Left lung (tissue), 10 donors: ENCODE data around the gene PRPH2. TPM values are rescaled to one million over a fixed set of nuclear protein-coding genes. Genes with fewer than 3 reads are reported as not detected.
"Not testable (repeated sequence)": the region's sequence is repeated elsewhere in the genome, so short reads cannot be mapped to it uniquely, and the experiment has no call there.

Source experiments
- ATAC-seq: fragments of 200-7000 bp; cut with Tn5 transposase; one replicate; pipeline ENCODE4 v1.9.1; 2020; ENCODE audit warnings: moderate library complexity
- DNase-seq, 4 donors: peaks; one replicate each; pipeline ENCODE4 v3.0.0-alpha.2; 2013 to 2020
- H3K27ac ChIP-seq, 2 donors: fragments of 200-600 bp; sonication (generic) in 1 of 2; one replicate each; pipeline versions ENCODE4 v1.5.0 to v1.8.0; 2020 to 2021
- H3K27me3 ChIP-seq, 2 donors: fragments of 200-600 bp; sonication (generic) in 1 of 2; one replicate each; pipeline versions ENCODE4 v1.5.0 to v1.8.0; 2020 to 2021
- H3K36me3 ChIP-seq, 2 donors: fragments of 200-600 bp; sonication (generic) in 1 of 2; one replicate each; pipeline versions ENCODE4 v1.5.0 to v1.8.0; 2020 to 2021
- H3K4me1 ChIP-seq, 2 donors: fragments of 200-600 bp; one replicate each; pipeline ENCODE4 v1.8.0; 2021
- H3K4me3 ChIP-seq, 2 donors: fragments of 200-600 bp; sonication (generic) in 1 of 2; one replicate each; pipeline versions ENCODE4 v1.5.0 to v1.8.0; 2020 to 2021; ENCODE audit warnings: mild to moderate bottlenecking in 1 of 2
- H3K9me3 ChIP-seq, 2 donors: fragments of 200-600 bp; sonication (generic) in 1 of 2; one replicate each; pipeline versions ENCODE4 v1.5.0 to v1.8.0; 2020 to 2021
- intact Hi-C, 2 donors: fragments of 100-400 bp; cut with DNase I; formaldehyde crosslinking; loops; one replicate each; pipeline versions ENCODE4 v1.11.2 to v1.14.2; 2022
- polyA plus RNA-seq, 6 donors: library from polyadenylated mRNA; unstranded; fragments of 120-200 nt; gene quantifications; one replicate each; pipeline ENCODE4 v1.2.1, GENCODE V29; 2013; ENCODE audit not compliant: insufficient read length in 6 of 6
- total RNA-seq, 2 donors: library from RNA; stranded (reverse); fragmentation: NEBNext Ultra II Directional; extraction: Animal tissue kit (Norgen Biotek cat#: 25700); gene quantifications; one replicate each; pipeline ENCODE4 v1.2.1, GENCODE V29; 2021
- TF ChIP-seq, protein P1 (sequence below), 2 donors: fragments of 200-600 bp; sonication (generic) in 1 of 2; IDR thresholded peaks; one replicate each; pipeline versions ENCODE4 v1.5.0 to v1.8.0; 2021; ENCODE audit warnings: antibody characterized with exemption in 2 of 2
- donor health status: DM: no; HTN: yes; CAD: no.
- donor health status: DM: no; HTN: no; CAD: no.

PRPH2 gene
- total and polyA plus RNA-seq, 8 donors = 1.7 to 5.6 (median 4.4) TPM

DNA sequence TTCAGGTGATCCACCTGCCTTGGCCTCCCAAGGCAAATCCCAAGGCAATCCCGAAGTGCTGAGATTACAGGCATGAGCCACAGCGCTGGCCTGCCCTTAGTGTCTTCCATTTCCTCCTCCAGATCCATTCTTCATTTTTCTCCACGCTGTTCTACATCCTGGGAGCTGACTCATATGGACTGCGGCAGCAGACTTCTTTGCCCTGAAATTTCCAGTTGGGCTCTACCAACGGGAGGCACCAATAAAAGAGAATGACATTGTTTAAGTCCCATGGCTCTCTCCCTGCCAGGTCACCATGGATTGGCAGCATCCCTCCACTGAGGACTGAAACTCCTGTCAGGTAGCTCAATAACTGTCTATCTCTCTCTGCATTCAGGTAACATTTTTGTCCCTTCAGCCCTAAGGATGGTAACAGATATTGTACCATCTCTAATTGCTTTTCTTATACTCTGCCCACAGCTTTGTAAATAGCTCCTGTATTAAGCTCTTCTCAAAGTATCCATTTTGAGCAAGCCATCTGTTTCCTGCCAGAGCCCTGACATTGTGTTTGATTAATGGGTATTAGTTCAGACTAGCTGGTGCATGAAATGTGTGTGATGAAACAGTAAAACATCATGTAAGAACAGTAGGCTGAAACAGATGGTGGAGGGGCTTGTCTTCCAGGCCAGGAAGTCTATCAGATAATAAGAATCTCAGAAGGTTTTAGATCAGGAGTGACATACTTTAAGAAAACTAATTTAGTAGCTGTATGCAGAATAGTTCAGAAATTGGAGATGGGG, 19.9 kb upstream of the PRPH2 start:
- Histone ChIP-seq H3K36me3 (no peaks in the 10 kb centered on the region), H3K9me3 (no peaks in the 10 kb centered on the region), H3K4me1 (peaks cover 3 to 25% of the 10 kb centered on the region in 2 donors), H3K27ac (no peak overlapping the region), H3K27me3 (no peaks in the 10 kb centered on the region), H3K4me3 (no peak overlapping the region)
- TF ChIP-seq, protein P1, sequence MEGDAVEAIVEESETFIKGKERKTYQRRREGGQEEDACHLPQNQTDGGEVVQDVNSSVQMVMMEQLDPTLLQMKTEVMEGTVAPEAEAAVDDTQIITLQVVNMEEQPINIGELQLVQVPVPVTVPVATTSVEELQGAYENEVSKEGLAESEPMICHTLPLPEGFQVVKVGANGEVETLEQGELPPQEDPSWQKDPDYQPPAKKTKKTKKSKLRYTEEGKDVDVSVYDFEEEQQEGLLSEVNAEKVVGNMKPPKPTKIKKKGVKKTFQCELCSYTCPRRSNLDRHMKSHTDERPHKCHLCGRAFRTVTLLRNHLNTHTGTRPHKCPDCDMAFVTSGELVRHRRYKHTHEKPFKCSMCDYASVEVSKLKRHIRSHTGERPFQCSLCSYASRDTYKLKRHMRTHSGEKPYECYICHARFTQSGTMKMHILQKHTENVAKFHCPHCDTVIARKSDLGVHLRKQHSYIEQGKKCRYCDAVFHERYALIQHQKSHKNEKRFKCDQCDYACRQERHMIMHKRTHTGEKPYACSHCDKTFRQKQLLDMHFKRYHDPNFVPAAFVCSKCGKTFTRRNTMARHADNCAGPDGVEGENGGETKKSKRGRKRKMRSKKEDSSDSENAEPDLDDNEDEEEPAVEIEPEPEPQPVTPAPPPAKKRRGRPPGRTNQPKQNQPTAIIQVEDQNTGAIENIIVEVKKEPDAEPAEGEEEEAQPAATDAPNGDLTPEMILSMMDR (IDR thresholded peaks at IDR 0.05) = no peak
- no peak for DNase-seq
- intact Hi-C loops = no loop called here
- no peak for ATAC-seq

DNA sequence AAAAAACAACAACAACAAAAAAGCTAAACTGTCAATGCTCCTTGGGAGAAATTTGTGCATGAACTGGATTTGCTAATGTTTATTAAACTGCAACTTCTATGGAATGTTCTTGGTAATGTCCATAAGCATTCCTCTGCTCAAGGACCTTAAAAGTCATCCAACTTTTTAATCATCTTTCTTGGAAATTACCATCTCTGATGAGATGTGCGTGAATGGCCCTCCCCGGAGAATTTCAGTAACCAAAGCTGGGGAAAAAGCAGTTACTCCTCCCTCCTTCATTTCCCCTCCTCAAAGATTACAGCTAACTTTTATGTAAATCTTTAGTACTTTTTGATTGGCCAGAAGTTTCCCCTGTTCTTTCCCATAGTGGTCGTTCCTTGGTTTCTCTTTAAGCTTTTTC, 18.3 kb upstream of the PRPH2 start:
- H3K4me1 ChIP-seq = peaks cover 3 to 25% of the 10 kb centered on the region in 2 donors
- ATAC-seq = no peak
- no peak for DNase-seq
- H3K27me3 ChIP-seq = no peaks in the 10 kb centered on the region
- TF ChIP-seq, protein P1 (IDR thresholded peaks at IDR 0.05) = no peak
- H3K9me3 ChIP-seq = no peaks in the 10 kb centered on the region
- no peak overlapping the region for H3K27ac ChIP-seq
- no peak overlapping the region for H3K4me3 ChIP-seq
- H3K36me3 ChIP-seq = no peaks in the 10 kb centered on the region
- intact Hi-C loops = no loop called here

DNA sequence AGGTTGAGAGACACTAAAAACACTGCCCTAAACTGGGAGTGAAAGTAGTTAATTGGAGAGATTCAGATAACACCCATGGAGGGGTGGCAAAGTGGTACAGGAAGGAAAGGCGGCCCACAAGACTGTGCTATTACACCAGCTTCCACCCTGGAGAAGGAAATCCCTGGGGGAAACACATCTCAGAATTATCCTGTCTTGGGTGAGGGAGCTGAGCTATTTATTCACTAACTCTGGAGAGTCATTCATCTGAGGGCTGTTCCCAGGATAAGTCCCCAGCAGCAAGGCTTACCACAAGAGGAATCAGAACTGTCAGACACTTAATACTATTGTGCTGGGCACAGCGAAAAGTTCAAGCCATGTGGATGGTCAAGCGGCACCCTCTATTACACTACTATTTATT, 13.6 kb upstream of the PRPH2 start:
- Histone ChIP-seq H3K27ac (no peak overlapping the region), H3K36me3 (no peaks in the 10 kb centered on the region), H3K4me1 (no peaks in the 10 kb centered on the region), H3K4me3 (no peak overlapping the region), H3K9me3 (no peaks in the 10 kb centered on the region), H3K27me3 (no peaks in the 10 kb centered on the region)
- DNase-seq = no peak
- intact Hi-C loops = no loop called here
- no peak for ATAC-seq
- TF ChIP-seq, protein P1 (IDR thresholded peaks at IDR 0.05) = no peak

DNA sequence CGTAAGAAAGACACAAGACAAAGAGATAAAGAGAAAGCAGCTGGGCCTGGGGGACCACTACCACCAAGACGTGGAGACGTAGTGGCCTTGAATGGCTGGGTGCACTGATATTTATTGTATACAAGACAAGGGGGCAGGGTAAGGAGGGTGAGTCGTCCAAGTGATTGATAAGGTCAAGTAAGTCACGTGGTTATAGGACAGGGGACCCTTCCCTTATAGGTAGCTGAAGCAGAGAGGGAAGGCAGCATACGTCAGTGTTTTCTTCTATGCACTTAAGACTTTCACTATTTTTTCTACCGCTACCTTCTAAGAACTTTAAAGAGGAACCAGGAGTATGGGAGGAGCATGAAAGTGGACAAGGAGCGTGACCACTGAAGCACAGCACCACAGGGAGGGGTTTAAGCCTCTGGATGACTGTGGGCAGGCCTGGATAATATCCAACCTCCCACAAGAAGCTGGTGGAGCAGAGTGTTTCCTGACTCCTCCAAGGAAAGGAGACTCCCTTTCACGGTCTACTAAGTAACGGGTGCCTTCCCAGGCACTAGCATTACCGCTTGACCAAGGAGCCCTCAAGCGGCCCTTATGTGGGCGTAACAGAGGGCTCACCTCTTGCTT, 11.6 kb upstream of the PRPH2 start:
- H3K9me3 ChIP-seq, H3K4me3 ChIP-seq, H3K27me3 ChIP-seq, intact Hi-C loops, H3K4me1 ChIP-seq, H3K36me3 ChIP-seq, H3K27ac ChIP-seq: not testable (repeated sequence)
- peak in 2 of 4 donors; percentile 35 to 65 for DNase-seq
- peak; percentile 79 for ATAC-seq

DNA sequence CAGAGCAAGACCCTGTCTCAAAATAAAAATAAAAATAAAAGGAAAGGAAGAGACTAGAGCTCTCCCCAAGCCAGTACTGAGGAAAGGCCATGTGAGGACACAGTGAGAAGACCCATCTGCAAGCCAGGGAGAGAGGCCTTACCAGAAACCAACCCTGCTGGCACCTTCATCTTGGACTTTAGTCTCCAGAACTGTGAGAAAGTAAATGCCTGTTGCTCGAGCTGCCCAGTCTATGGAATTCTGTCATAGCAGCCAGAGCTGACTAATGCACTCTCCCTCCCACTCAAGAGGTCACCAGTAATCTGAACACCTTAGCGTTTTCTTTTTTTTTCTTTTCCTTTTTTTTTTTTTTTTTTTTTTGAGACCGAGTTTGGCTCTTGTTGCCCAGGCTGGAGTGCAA, 7.3 kb upstream of the PRPH2 start:
- TF ChIP-seq, protein P1 (IDR thresholded peaks at IDR 0.05) = no peak
- Histone ChIP-seq H3K27me3 (no peaks in the 10 kb centered on the region), H3K36me3 (no peaks in the 10 kb centered on the region), H3K4me3 (no peak overlapping the region), H3K4me1 (peaks cover 0 to 16% of the 10 kb centered on the region in 2 donors), H3K9me3 (no peaks in the 10 kb centered on the region), H3K27ac (no peak overlapping the region)
- intact Hi-C loops = loop anchor here in 1 of 2 donors (10.0 kb wide), 1 partner anchor 65 kb away; no protein-coding TSS in a partner anchor
- no peak for DNase-seq
- no peak for ATAC-seq
